GM12878 (cell line): ENCODE data around the gene ADAR. TPM values are rescaled to one million over a fixed set of nuclear protein-coding genes. Genes with fewer than 3 reads are reported as not detected.

ENCODE experiments used
- BCL3 ChIP-seq: IDR thresholded peaks from 2 replicates; pipeline ENCODE4 v1.6.1; 2011; ENCODE audit warnings: borderline replicate concordance, low read depth, mild to moderate bottlenecking, moderate library complexity, low read length; ENCODE audit not compliant: insufficient read depth, poor library complexity, severe bottlenecking
- BHLHE40 ChIP-seq, 2 experiments: fragments of 450-650 bp in 1 of 2; IDR thresholded peaks; 2 replicates each; pipeline ENCODE4 v1.6.1; 2011 to 2017; ENCODE audit warnings: low read depth in 2 of 2, borderline replicate concordance in 1 of 2, improper control_type of control experiment in 1 of 2, low read length in 1 of 2, mild to moderate bottlenecking in 1 of 2
- CHD1 ChIP-seq: IDR thresholded peaks from 2 replicates; pipeline ENCODE4 v1.6.1; 2012; ENCODE audit warnings: low read depth, low read length, improper control_type of control experiment
- CHD4 ChIP-seq: fragments of 200-600 bp; sonication (generic); IDR thresholded peaks from 2 replicates; pipeline ENCODE4 v1.6.1; 2016; ENCODE audit warnings: mild to moderate bottlenecking
- E4F1 ChIP-seq: fragments of 450-650 bp; IDR thresholded peaks from 2 replicates; pipeline ENCODE4 v1.6.1; 2018; ENCODE audit warnings: borderline replicate concordance, mild to moderate bottlenecking; ENCODE audit not compliant: partially characterized antibody
- EP300 ChIP-seq, 2 experiments: fragments of 150-350 bp in 1 of 2; IDR thresholded peaks; 2 replicates each; pipeline ENCODE4 v1.6.1; 2011 to 2012; ENCODE audit warnings: low read depth in 2 of 2, low read length in 2 of 2, borderline replicate concordance in 1 of 2, improper control_type of control experiment in 1 of 2, inconsistent platforms in 1 of 2; ENCODE audit not compliant: control insufficient read depth in 1 of 2
- FOXM1 ChIP-seq: IDR thresholded peaks from 2 replicates; pipeline ENCODE4 v1.6.1; 2012; ENCODE audit warnings: low read depth, mild to moderate bottlenecking, inconsistent platforms, low read length, moderate library complexity
- MYC ChIP-seq: IDR thresholded peaks from 2 replicates; pipeline ENCODE4 v1.6.1; 2011; ENCODE audit warnings: mild to moderate bottlenecking, low read length, moderate library complexity, inconsistent platforms; ENCODE audit not compliant: insufficient read depth, insufficient replicate concordance, insufficient read length, severe bottlenecking
- POU2F2 ChIP-seq: IDR thresholded peaks from 3 replicates; pipeline ENCODE4 v1.6.1; 2011; ENCODE audit warnings: low read depth, mild to moderate bottlenecking, low read length, borderline replicate concordance
- PRDM15 ChIP-seq: fragments of 450-650 bp; formaldehyde crosslinking; IDR thresholded peaks from 2 replicates; pipeline ENCODE4 v1.4.0; 2020; ENCODE audit warnings: mild to moderate bottlenecking, moderate library complexity
- RCOR1 ChIP-seq: conservative IDR thresholded peaks from 2 replicates; pipeline ENCODE4 v1.6.1; 2012; ENCODE audit warnings: low read depth, low read length, improper control_type of control experiment
- SIX5 ChIP-seq: IDR thresholded peaks from 2 replicates; pipeline ENCODE4 v1.6.1; 2011; ENCODE audit warnings: mild to moderate bottlenecking, low read depth, low read length, moderate library complexity; ENCODE audit not compliant: severe bottlenecking
- SRF ChIP-seq, 2 experiments: IDR thresholded peaks; 2 replicates each; pipeline ENCODE4 v1.6.1; 2011; ENCODE audit warnings: low read depth in 2 of 2, low read length in 2 of 2, mild to moderate bottlenecking in 1 of 2, moderate library complexity in 1 of 2
- YY1 ChIP-seq: IDR thresholded peaks from 2 replicates; pipeline ENCODE4 v1.6.1; 2011; ENCODE audit warnings: low read depth, mild to moderate bottlenecking, low read length
- ZBTB11 ChIP-seq: fragments of 450-650 bp; formaldehyde crosslinking; IDR thresholded peaks from 2 replicates; pipeline ENCODE4 v1.5.0; 2022; ENCODE audit warnings: mild to moderate bottlenecking, missing genetic modification characterization
- ZNF384 ChIP-seq: IDR thresholded peaks from 2 replicates; pipeline ENCODE4 v1.6.1; 2012; ENCODE audit warnings: low read depth, mild to moderate bottlenecking, low read length, improper control_type of control experiment, borderline replicate concordance
- polyA plus RNA-seq, 11 experiments: library from polyadenylated mRNA; depleted of rRNA in 4 of 11; unstranded in 6 of 11; stranded (reverse) in 5 of 11; fragments of >200 nt; fragmentation: Nextera tagmentation in 4 of 11; fragmentation: Illumina TruSeq in 1 of 11; extraction: Ambion mirVana in 4 of 11; extraction: Trizol in 1 of 11; gene quantifications; 1 replicate in 1 of 11; 2 replicates in 10 of 11; pipeline versions ENCODE4 v1.2.1 to v1.2.3, GENCODE V29; 2011 to 2016; ENCODE audit warnings: inconsistent platforms in 2 of 11, missing spikeins in 2 of 11, low read depth in 1 of 11
- total RNA-seq, 4 experiments: library from RNA; depleted of rRNA in 3 of 4; stranded (reverse); fragments of >200 nt in 3 of 4; fragmentation: Illumina TruSeq in 1 of 4; extraction: Trizol in 1 of 4; gene quantifications; 2 replicates each; pipeline versions ENCODE4 v1.2.1 to v1.2.3, GENCODE V29; 2013 to 2021

ADAR gene
- total and polyA plus RNA-seq, 10 of the 15 experiments (the other 5 are each of a cell fraction or from before 2014, with no cell fraction given), result 55.5 to 413 (median 176) TPM

DNA sequence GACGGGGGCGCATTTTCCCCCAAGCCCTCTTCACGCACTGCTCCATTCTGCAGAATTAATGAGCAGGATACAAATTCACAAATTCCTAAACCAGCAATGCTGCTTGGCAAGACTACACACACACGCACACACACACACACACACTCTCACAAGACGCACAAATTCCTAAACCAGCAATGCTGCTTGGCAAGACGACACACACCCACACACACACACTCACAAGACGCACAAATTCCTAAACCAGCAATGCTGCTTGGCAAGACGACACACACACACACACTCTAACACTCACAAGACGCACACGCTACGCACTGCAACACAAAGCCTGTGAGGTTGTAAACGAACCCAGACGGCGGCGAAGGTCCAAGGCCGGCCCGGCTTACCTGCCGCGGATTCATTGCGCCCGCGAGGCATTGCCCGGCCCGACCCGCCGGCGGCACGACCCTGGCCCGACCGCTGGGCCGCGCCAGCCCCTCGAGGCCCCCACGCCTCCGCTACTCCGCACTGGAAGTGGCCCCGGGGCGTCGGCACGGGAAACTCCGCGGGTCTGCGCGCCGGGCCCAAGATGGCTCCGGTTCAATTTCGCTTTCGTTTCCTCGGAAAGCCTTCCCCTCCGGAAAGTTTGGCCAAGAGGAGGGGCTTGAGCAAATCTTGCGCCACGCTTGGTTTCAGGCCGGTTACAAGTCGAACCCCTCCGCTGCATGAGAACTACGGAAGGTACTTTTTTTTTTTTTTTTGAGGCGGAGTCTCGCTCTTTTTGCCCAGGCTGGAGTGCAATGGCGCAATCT, at the start of gene ADAR (continued):
- no peak for TF ChIP-seq ZBTB11 (CRISPR knock-in tag)
- TF ChIP-seq BHLHE40 (IDR thresholded peaks at IDR 0.05; ENCODE audit: borderline replicate concordance in 1 of 2, low read depth in 2 of 2, low read length in 1 of 2), result peak; percentile 23 to 87; a peak in 3 of 4 replicates
- peak; percentile 52; the same call in 1 of the 2 replicates for TF ChIP-seq FOXM1
- TF ChIP-seq PRDM15 (CRISPR knock-in tag), result no peak
- 0 out of 4 replicates have a peak, but pooled peaks of 1 of the 2 experiments have one; percentile 16 for TF ChIP-seq EP300 (IDR thresholded peaks at IDR 0.05; ENCODE audit: borderline replicate concordance in 1 of 2, control insufficient read depth in 1 of 2, low read depth in 2 of 2, low read length in 2 of 2)
- peak; percentile 93 for TF ChIP-seq YY1
- no peak for TF ChIP-seq BCL3
- peak; percentile 62 for TF ChIP-seq E4F1
- no peak for TF ChIP-seq RCOR1
- TF ChIP-seq MYC, result peak; percentile 74
- peak; percentile 24 for TF ChIP-seq SIX5
- TF ChIP-seq POU2F2, result 0 out of 3 replicates have a peak, but pooled peaks have one; percentile 58
- peak in 1 of 2 experiments; percentile 49; a peak in 1 of 4 replicates for TF ChIP-seq SRF (IDR thresholded peaks at IDR 0.05; ENCODE audit: low read depth in 2 of 2, low read length in 2 of 2)
- TF ChIP-seq CHD4, result no peak
- no peak for TF ChIP-seq CHD1
- TF ChIP-seq ZNF384, result peak; percentile 90; the same call in 1 of the 2 replicates
